HG03139 (cell line): ENCODE data around the gene TTN.
"Not testable (repeated sequence)": the region's sequence is repeated elsewhere in the genome, so short reads cannot be mapped to it uniquely, and the experiment has no call there.

Source experiments
- ATAC-seq: cut with Tn5 transposase; IDR thresholded peaks from one replicate; pipeline ENCODE4 v1.9.1; 2021; ENCODE audit not compliant: unreplicated experiment

Gene TTN

DNA sequence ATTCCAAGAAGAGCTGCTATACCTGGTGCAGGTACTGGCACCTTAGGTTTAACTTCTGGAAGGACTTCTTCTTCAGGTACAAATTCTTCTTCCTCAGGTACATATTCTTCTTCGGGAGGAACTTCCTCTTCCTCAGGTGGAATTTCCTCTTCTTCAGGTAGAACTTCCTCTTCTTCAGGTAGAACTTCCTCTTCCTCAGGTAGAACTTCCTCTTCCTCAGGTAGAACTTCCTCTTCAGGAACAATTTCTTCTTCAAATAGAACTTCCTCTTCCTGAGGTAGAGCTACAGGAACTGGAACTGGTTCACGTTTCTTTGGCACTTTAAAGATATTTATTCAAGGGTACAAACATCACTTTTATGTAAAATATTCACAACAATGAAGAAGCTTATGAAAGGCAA lies 129.6 kb downstream of the TTN start:
- ATAC-seq, result no peak

- no peak for ATAC-seq
Measured at GRCh38 chr2:178676046-178676445, 131.2 kb downstream of the TTN start.

- no peak for ATAC-seq
Measured at GRCh38 chr2:178674122-178674521, 133.1 kb downstream of the TTN start.

GRCh38 chr2:178666458-178666857 lies 140.8 kb downstream of the TTN start:
- ATAC-seq, result no peak

- ATAC-seq, result not testable (repeated sequence)
Measured at GRCh38 chr2:178658480-178658879, 148.7 kb downstream of the TTN start.

DNA sequence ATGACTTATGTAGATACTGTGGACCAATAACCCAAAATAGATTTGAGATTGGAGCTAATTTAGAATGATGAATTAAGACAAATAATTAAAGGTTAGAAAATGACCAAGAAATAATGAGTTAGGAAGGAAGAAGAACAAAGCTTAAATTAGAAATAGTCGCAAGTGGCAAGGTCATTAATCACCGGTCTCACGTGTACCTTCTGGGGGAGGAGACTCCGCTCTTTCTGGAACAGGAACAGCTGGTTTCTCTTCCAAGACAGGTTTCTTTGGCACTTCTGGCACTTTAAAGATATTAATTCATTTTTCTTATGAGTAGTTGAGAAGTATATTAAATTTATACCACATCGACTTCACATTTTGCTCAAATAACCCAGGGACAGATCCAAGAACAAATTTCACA lies 156.7 kb downstream of the TTN start:
- ATAC-seq, result no peak

- ATAC-seq, result no peak
Measured at GRCh38 chr2:178644919-178645318, 162.3 kb downstream of the TTN start.

DNA sequence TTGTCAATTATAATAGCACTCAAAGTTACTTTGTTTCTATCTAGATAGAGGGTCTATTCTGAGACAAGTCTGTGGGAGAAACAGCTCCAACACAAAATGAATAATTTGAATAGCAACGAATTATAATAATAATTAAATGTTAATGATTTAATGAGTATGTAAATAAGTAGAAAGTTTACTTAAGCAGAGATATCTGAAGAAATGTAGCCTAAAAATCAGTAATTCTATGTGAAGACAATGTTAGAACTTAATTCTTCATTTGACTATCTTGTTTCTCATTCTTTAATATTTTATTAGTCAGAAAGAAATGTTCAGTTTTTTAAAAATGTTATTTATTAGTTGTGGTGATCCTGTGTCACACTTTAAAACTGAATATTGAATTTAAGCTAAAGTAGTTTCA lies 165.7 kb downstream of the TTN start:
- no peak for ATAC-seq

DNA sequence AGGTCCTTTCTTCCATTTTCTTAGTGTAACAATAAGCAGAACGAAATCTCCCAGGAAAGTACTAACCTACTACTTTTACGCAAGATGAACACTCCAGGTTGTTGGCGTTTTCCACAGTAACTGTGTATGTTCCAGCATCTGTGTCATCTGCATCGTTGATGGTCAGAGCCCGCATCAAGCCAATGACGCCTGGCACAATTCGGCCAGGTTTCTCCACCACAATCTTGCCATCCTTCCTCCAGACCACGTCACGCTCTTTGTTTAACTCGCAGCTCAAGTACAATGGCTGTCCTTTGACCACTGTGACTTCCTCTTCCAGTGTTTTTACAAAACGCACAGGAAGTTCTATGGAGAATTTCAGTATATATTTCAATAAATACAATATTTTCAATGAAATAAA lies 171.3 kb downstream of the TTN start:
- ATAC-seq, result no peak

DNA sequence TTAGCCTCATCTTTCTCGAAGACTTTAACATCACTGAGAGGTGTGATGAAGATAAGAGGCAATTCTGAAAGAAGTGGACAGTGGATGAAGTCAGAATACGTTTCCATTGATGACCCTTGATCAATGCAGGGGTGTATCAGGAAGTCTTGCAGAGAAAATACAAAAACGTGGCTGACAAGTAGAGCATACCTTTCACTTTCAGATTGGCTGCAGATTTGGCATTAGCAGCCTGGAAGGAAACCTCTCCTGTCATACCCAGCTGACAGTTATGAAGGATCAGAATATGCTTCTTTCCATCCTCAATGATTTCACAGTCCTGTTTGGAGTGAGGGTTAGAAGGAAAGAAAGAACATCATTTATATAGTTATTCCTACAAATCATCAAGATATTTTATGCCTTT lies 174.5 kb downstream of the TTN start:
- ATAC-seq, result no peak

- no peak for ATAC-seq
Measured at GRCh38 chr2:178630581-178630980, 176.6 kb downstream of the TTN start.

DNA sequence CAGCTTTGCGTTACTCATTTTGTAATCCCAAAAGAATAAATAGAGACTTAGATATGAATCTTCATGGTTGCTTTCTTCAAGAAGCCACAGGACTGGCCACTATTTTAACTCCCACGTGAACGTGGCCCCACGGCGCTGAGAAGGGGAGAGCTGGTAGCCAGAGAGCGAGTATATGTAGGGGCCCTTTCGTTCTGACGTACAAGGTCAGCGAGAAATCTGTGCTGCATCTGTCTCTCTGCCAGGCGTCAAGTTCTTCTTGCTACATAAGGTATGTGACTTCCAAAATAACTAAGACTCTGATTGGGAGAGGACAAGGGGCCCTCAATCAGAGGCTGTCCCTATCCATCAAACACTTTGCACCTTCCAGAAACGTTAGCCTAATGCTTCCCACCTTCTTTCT lies 177.8 kb downstream of the TTN start:
- ATAC-seq, result no peak

DNA sequence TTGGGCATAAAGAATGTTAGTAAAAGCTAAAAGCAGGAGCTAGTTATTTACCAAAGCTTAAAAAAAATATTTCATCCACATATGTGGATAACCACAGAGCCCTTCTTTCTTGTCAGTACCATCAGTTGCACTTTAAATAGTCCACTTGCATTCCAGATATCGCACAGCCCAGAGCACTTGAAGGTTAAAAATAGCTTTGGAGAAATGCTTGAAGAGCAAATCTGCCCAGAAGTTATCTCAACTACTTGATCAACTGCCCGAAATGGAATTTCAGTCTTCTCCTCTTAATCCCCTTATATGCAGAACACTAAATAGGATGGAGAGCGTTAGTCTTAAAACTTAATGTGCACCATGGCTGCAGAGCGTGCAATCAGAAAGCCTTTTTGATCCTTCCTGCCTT lies 178.6 kb downstream of the TTN start:
- ATAC-seq, result no peak

- ATAC-seq, result no peak
Measured at GRCh38 chr2:178627401-178627800, 179.8 kb downstream of the TTN start.

GRCh38 chr2:178615969-178616368 lies 191.3 kb downstream of the TTN start:
- no peak for ATAC-seq

GRCh38 chr2:178602901-178603300 lies 204.3 kb downstream of the TTN start:
- no peak for ATAC-seq

DNA sequence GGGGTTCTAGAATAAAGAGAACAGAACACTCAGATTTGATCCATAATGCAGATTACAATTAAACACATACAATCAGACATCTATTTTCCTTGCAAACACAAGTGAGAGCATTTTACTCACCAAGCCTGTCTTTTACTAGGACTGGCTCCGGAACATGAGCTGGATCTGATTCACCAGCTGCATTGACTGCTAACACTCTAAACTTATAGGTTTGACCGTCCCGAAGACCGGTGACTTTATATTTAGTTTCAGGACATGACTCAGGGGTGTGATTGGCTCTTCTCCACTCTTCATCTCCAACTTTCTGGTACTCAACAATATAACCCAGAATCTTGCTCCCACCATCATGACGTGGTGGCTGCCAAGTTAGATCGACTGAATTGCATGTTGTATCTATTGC lies 214.6 kb downstream of the TTN start:
- no peak for ATAC-seq

DNA sequence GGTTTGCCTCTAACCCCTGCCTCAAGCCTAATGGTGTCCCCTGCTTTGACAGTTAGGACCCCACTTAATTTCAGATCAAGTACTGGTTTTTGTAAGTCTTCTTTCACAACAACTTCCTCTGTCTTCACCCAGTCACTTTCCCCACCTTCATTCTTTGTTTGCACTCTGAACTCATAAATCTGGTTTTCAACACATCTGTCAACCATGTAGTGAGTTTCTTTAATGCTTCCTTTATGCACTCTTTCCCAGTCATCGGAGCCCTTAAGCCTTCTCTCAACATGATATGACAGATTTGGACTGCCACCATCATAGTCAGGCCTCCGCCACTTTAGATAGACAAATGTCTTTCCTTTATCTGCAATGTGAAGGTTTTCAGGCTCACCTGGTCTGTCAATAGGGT lies 217.9 kb downstream of the TTN start:
- no peak for ATAC-seq

- no peak for ATAC-seq
Measured at GRCh38 chr2:178584666-178585065, 222.6 kb downstream of the TTN start.

DNA sequence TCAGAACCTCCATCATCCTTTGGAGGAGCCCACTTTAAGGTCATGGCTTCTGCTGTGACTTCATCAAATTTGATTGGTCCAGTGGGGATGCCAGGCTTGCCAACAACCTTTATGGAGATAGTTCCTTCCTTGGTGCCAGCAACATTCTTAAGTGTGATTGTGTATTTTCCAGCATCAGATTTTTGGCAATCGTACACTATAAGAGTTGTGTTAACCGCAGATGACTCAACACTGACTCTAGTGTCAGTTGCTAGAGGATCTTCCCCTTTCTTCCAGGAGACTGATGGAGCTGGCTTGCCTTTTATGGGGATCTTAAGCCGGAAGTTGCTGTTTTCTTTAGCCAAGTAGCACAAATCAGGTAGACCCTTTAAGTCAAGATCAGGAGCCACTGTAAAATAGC lies 228.2 kb downstream of the TTN start:
- no peak for ATAC-seq

DNA sequence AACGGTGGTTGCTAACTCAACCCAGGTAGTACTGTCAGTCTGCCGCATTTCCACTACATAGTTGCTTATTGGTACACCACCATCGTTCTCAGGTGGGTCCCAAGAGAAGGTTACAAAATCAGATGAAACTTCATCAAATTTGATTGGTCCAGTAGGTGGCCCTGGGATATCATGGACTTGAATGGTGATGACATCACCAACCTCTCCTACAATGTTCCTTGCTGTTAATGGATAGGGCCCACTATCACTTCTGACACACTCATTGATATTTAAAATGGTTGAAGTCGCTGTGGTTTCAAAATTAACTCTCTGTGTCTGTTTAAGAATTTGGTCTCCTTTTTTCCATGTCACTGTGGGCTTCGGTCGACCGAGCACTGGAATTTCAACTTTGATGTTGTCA lies 232.4 kb downstream of the TTN start:
- no peak for ATAC-seq

DNA sequence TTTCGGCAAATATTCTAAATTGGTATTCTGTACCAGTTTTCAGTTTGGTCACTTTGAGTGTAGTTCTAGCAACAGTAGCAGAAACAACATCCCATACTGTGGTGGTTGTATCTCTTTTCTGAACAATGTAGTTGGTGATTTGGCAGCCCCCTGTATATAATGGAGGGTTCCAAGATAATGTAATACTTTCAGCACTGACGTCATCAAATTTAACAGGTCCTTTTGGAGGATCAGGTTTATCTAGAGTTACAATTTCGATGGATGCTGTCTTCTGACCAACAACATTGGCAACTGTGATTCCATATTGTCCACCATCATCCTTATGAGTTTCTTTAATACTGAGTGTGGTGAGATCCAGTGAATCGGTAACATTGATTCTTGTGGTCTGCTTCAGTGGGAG lies 239.0 kb downstream of the TTN start:
- ATAC-seq, result no peak

DNA sequence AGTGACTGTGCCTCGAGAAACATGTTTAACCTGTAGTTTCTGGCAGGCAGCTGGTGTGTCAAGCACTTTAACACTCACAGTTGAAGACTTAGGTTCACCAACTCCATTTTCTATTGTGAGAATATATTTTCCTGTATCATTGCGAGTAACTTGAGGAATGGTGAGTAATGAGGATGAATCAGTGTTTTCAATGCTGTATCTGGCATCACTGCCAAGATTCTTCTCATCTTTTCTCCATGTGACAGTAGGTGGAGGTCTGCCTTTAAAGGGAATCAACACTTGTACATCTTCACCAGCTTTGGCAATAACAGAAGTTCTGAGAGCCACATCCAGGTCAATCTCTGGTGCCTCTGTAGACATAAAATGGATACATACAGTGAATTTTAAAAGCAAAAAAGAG lies 254.2 kb downstream of the TTN start:
- ATAC-seq, result no peak

DNA sequence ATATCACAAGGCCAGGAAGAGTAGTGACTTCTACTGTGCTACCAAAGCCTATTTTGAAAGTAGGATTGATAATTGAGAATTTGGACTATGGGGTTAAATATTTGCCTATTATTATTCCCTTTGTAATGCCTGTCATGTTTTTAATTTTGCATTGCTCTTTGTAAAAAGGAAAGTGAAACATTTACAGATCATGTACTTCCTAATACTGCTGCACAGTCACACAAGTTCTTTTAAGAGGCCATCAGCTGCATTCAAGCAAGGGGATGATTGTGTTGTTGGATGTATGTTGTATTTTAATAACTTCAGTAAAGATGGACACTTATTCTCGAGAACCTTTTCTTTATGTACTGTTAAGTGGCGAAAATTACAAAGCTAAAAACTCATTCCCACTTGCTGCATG lies 256.9 kb downstream of the TTN start:
- no peak for ATAC-seq
